Mononuclear cell (primary cell): ENCODE measurements around the gene MAP1B. TPM values are rescaled to one million over a fixed set of nuclear protein-coding genes. Genes with fewer than 3 reads are reported as not detected.

ENCODE experiments used
- H3K27me3 ChIP-seq: 2 replicates; pipeline ENCODE4 v1.6.0; 2011; ENCODE audit warnings: low read length, control low read depth; ENCODE audit not compliant: insufficient read depth
- H3K4me1 ChIP-seq: 2 replicates; pipeline ENCODE4 v1.5.1; 2011; ENCODE audit warnings: mild to moderate bottlenecking, low read length, control low read depth; ENCODE audit not compliant: insufficient read depth
- H3K4me3 ChIP-seq: 2 replicates; pipeline ENCODE4 v1.5.1; 2011; ENCODE audit warnings: mild to moderate bottlenecking, low read length, moderate library complexity
- H3K9me3 ChIP-seq: 2 replicates; pipeline ENCODE4 v1.5.1; 2011; ENCODE audit warnings: low read depth, mild to moderate bottlenecking, control low read depth, low read length
- total RNA-seq: library from RNA; depleted of rRNA; stranded (reverse); fragments of >200 nt; gene quantifications from one replicate; pipeline ENCODE4 v1.2.3, GENCODE V29; 2012

MAP1B gene
- total RNA-seq, 1 donor, result 0.10 TPM

GRCh38 chr5:72114629-72115028 is 7.4 kb downstream of the MAP1B start:
- peaks cover 39% of the 10 kb centered on the region for H3K27me3 ChIP-seq
- H3K4me3 ChIP-seq, result no peak overlapping the region
- H3K4me1 ChIP-seq, result no peaks in the 10 kb centered on the region
- no peaks in the 10 kb centered on the region for H3K9me3 ChIP-seq

- H3K27me3 ChIP-seq, result peaks cover 32% of the 10 kb centered on the region
- no peak overlapping the region for H3K4me3 ChIP-seq
- H3K9me3 ChIP-seq, result no peaks in the 10 kb centered on the region
- no peaks in the 10 kb centered on the region for H3K4me1 ChIP-seq
These were observed 8.0 kb downstream of the MAP1B start for GRCh38 chr5:72115296-72115695.

- Histone ChIP-seq H3K27me3 (peaks cover 22% of the 10 kb centered on the region), H3K9me3 (no peaks in the 10 kb centered on the region), H3K4me3 (no peak overlapping the region), H3K4me1 (no peaks in the 10 kb centered on the region)
These were observed 10.0 kb downstream of the MAP1B start for GRCh38 chr5:72117307-72117706.

- H3K9me3 ChIP-seq, result no peaks in the 10 kb centered on the region
- no peaks in the 10 kb centered on the region for H3K4me1 ChIP-seq
- H3K27me3 ChIP-seq, result peaks cover 29% of the 10 kb centered on the region
- no peak overlapping the region for H3K4me3 ChIP-seq
These were observed 13.9 kb downstream of the MAP1B start for GRCh38 chr5:72121052-72121779.

GRCh38 chr5:72121780-72122445 is 14.6 kb downstream of the MAP1B start:
- H3K9me3 ChIP-seq, result no peaks in the 10 kb centered on the region
- H3K4me3 ChIP-seq, result no peak overlapping the region
- H3K27me3 ChIP-seq, result peaks cover 32% of the 10 kb centered on the region
- no peaks in the 10 kb centered on the region for H3K4me1 ChIP-seq

- peaks cover 34% of the 10 kb centered on the region for H3K27me3 ChIP-seq
- H3K4me3 ChIP-seq, result no peak overlapping the region
- H3K4me1 ChIP-seq, result no peaks in the 10 kb centered on the region
- H3K9me3 ChIP-seq, result no peaks in the 10 kb centered on the region
These were observed 15.3 kb downstream of the MAP1B start for GRCh38 chr5:72122602-72123001.

- Histone ChIP-seq H3K27me3 (peaks cover 43% of the 10 kb centered on the region), H3K4me1 (no peaks in the 10 kb centered on the region), H3K9me3 (no peaks in the 10 kb centered on the region), H3K4me3 (no peak overlapping the region)
These were observed 16.6 kb downstream of the MAP1B start for GRCh38 chr5:72123764-72124376.

GRCh38 chr5:72125271-72125940 is 18.1 kb downstream of the MAP1B start:
- Histone ChIP-seq H3K9me3 (no peaks in the 10 kb centered on the region), H3K27me3 (peaks cover 37% of the 10 kb centered on the region), H3K4me3 (no peak overlapping the region), H3K4me1 (no peaks in the 10 kb centered on the region)

GRCh38 chr5:72125941-72126620 is 18.8 kb downstream of the MAP1B start:
- peaks cover 41% of the 10 kb centered on the region for H3K27me3 ChIP-seq
- no peaks in the 10 kb centered on the region for H3K9me3 ChIP-seq
- H3K4me1 ChIP-seq, result no peaks in the 10 kb centered on the region
- no peak overlapping the region for H3K4me3 ChIP-seq

- Histone ChIP-seq H3K4me1 (no peaks in the 10 kb centered on the region), H3K4me3 (no peak overlapping the region), H3K27me3 (peaks cover 41% of the 10 kb centered on the region), H3K9me3 (no peaks in the 10 kb centered on the region)
These were observed 19.5 kb downstream of the MAP1B start for GRCh38 chr5:72126796-72127195.

- no peaks in the 10 kb centered on the region for H3K9me3 ChIP-seq
- H3K4me3 ChIP-seq, result no peak overlapping the region
- no peaks in the 10 kb centered on the region for H3K4me1 ChIP-seq
- peaks cover 46% of the 10 kb centered on the region for H3K27me3 ChIP-seq
These were observed 22.4 kb downstream of the MAP1B start for GRCh38 chr5:72129725-72130124.

- Histone ChIP-seq H3K9me3 (no peaks in the 10 kb centered on the region), H3K27me3 (peaks cover 40% of the 10 kb centered on the region), H3K4me3 (no peak overlapping the region), H3K4me1 (no peaks in the 10 kb centered on the region)
These were observed 23.1 kb downstream of the MAP1B start for GRCh38 chr5:72130351-72130761.

GRCh38 chr5:72133212-72133990 is 26.1 kb downstream of the MAP1B start:
- Histone ChIP-seq H3K4me3 (no peak overlapping the region), H3K27me3 (peaks cover 24% of the 10 kb centered on the region), H3K9me3 (no peaks in the 10 kb centered on the region), H3K4me1 (no peaks in the 10 kb centered on the region)

GRCh38 chr5:72134226-72134899 is 27.1 kb downstream of the MAP1B start:
- H3K27me3 ChIP-seq, result peaks cover 24% of the 10 kb centered on the region
- no peak overlapping the region for H3K4me3 ChIP-seq
- H3K4me1 ChIP-seq, result no peaks in the 10 kb centered on the region
- H3K9me3 ChIP-seq, result no peaks in the 10 kb centered on the region
